Right forelimb (tissue), 1 donor: ENCODE measurements around the gene TMEM151B.

Experiments used
- DNase-seq: peaks from one replicate; pipeline ENCODE4 v3.0.0-alpha.2; 2018

The TMEM151B gene

DNA sequence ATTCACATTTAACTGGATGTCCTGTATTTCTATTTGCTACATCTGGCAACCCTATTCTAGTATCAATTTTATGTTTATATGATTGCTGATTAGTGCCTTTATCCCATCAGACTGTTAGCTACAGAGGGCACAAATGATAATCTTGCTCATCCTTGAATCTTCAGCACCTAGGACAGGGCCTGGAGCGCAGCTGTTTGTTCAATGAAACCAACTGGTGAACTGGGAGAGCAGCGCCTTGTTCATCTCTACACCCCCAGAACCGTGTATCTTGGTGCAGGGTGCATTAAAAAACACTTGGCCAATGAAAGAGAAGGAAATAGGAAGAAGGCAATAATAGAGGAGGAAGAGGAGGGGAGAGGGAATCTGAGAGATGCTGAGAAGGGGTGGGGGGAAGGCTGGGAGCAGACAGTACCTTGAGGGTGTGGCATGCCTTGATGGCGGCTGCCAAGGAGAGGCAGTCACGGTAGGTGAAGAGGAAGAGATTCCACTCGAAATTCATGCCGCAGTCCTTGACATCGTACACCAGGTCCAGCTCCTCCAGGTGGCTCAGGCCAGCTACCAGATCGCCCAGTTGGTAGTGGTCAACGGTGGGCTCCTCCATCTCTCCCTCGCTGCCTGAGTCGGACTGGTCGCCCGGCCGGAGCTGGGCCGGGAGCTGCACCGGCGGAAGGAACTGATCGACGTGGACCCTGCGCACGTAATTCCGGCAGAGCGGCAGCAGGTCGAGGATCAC lies 15.5 kb downstream of the TMEM151B start:
- no peak for DNase-seq

DNA sequence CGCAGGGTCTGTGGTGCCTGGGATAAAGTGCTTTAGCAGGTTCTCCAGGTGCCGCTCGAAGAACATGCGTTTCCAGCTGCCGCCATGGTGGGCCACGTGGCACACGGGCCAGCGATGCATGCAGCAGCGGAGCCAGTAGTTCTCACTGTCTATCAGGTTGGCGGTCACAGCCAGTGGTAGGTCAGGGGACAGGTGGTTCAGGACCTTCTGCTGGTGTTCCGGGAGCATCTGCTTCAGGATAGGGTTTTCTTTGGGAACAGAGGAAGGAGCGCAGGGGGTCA lies 16.0 kb downstream of the TMEM151B start:
- DNase-seq, result no peak

DNA sequence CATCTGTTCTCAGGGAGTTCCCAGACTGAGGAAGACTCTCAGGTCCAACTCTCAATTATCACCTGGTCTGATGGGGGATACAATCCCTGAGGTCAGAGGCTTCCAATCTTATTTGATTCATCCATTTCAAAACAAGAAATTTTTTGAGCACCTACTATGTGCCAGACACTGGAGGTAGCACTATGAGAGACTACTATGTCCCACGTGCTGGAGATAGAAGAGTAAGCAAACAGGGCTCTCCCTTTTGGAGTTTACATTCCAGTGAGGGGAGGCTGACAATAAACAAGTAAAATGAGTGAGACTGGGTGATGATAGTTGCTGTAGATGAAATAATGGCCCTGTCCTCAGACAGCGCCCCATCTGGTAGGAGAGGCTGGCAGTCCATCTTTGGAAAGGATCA lies 16.5 kb downstream of the TMEM151B start:
- DNase-seq, result no peak

DNA sequence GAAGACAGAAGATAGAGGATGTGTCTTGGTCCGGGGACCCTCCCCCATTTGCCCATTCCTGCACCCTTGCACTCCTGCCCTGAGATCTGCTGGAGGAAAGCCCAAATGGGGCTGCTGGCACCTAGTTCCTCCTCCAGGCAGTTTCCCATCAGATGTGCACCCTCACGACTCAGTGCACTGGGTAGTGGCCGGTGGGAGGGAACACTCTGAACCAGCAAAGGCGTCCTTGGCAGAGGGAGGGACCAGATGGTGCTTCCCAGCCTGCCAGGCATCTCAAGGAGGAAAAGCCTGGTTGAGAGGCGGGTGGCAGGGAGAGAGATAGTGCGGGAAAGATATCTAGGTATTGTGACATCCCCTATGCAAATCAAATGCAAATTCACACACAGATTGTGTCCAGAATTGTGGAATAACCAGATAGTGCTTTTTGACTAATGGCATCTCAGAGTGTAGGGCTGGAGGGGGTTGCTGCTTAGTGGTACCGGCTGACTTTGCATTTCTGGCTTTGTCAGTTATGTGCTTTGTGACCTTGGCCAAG lies 19.5 kb downstream of the TMEM151B start:
- DNase-seq, result no peak

DNA sequence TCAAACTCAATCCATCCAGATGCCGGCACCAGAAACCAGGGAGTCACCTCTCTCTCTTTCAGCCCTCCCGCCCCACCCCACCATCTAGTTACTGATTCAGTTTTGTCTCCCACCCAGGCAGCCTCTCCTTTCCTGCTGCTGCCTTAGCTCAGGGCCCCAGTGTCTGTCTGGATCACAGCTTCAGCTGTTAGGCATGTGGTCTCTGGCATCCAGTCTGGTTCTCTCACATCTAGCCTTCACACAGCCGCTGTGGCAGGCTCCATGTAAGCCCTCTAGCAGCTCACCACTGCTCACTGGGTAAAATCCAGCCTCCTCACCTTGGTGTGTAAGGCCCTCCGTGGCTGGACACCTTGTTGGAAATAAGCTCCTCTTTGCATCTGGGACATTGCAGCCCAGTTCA lies 21.6 kb downstream of the TMEM151B start:
- DNase-seq, result no peak

DNA sequence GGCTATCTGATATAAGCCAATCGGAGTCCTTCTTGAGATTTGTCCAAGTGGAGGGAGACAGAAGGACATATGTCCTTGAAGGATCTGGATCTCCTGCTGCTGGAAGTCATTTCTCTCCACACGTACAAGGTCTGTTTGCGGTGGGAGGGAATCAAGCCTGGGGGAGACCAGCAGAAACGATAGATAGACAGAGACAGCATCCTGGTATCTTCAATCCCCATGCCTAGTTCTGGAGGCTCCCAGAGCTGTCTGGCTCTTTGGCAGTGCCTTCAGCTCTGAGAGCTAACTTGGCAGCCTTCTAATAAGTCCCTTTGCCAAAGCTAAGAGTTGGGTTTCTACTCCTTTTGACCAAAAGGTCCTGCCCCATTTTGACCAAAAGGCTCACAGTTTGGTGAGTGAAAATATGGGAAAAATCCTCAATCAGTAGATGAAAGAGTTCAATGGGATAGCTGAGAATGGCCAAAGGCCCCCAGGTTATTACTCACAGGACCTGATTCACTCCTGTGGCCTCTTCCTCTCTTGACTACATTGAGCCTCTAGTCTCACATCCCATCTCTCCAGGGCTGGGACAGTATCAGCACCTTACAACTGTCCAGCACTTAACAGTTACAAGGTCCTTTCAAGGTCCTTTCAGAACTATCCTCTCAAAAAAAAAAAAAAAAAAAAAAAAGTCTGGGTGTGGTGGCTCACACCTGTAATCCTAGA lies 22.6 kb downstream of the TMEM151B start:
- DNase-seq, result no peak

DNA sequence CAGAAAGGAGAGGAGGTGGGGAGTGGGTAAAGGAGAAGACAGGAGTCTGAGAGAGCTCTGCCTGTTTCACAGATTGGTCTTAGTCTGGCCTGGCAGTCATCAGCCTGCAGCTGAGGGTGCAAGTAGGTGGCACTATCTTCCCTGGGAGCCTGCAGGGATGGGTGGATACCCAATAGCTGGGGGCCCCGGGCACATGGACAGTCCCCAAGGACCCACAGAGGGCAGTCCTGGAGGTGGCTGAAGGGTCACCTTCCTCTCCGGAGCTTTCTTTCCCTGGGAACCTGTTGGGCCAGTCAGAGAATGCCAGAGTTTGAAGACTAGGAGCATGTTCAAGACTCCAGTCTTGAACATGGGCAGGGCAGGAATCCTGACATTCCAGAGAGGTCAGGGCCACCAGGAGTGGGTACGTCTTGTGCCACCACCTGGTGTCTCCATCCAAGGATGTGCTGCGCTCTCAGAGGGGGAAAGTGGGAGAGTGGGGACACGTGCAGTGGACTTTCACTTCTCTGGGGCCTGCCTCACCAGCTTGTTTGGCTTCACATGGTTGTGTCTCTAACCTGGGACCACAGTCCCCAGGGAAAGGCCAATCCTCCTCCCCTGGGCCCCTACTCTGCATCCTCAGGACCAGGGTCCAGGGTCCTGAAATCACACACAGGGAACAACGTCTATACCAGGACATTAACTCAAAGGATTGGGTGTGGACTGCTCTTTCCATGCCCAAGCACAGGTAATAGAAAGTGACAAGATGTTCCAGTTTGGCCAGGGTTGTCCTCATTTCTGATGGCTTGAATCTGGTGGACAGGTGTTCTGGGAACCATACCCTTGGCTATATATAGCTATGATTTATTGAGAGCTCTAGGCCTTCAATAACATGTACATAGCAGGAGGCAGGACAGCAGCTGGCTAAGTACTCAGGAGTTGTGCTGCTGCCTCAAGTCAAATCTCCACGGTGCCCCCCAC lies 24.9 kb downstream of the TMEM151B start:
- no peak for DNase-seq

DNA sequence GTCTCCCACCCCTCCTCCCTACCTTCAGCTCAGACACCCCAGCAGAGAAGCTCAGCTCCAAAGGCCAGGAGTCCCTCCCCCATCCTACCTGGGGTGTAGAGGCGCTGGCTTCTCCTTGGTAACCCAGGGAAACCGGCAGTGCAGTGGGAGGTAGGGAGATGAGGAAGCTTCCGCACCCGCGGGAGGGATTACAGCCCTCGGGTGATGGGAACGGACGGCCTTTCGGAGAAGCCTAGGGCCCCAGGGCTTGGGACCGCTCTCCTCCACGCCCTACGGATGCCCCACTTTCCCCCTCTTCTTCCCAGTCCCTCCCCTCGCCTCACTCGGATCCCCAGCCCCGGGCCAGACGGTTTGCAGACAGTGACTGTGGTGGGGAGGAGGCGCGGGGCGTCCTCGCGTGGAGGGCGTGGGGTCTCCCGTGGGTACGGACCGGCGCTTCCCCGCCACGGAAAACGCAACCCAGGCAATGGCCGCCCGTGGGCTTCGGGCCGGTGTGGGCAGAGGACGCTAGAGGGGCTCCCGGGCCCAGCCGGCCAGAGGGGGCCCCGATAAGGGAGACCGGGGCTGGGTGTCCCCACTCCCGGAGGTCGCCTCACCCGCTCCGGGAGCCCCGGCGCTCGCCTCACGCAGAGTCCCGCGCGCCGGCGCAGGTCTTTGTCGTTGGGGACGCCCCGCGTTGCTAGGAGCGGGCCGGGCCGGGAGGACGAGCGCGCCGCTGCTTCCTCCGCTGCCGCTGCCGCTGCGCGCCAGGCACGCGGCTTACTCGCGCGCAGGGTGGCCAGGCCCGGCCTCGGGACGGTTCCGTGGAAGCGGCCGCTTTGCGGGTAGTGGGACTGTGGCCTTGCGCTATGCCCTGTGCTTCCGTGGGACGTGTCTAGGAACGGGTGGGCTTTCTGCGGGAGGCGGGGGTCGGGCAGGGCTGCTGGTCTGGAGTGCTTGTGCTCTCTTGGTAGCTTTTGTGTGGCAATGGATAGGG lies 27.1 kb downstream of the TMEM151B start:
- DNase-seq, result peak; percentile 61

DNA sequence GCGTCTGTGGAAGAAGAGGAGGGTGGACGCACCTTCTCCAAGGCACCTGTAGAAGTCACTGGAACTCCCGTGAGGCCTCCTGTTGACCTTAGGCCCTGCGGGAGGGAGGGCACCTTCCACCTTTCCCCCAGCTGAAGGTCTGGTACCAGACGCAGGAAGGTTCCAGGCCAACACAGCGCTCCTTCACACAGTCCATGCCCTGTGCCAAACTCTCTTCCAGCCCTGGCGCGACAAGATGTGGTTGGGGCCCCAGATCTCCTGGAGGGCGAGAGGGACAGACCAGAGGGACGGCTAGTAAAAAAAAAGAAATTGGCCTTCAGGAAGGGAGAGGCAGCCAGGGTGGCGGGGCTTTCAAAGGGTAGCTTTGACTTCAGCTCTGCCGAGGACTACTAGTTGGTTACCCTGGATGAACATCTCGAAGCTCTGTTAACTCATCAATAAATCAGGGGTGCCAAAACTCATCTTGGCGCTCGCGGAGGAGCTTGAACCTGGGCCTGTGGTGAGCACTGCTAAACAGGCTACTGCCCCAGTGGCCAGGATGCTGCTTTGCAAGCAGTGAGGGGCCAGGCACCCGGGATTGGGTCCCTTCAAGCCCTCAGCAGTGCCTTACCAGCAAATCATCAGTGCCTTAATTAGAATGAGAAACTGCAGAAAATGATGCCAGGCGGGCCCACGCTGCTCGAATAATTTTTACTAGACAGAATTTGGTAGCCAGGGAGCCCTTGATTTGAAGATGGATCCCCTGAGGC lies 28.0 kb downstream of the TMEM151B start:
- DNase-seq, result no peak

DNA sequence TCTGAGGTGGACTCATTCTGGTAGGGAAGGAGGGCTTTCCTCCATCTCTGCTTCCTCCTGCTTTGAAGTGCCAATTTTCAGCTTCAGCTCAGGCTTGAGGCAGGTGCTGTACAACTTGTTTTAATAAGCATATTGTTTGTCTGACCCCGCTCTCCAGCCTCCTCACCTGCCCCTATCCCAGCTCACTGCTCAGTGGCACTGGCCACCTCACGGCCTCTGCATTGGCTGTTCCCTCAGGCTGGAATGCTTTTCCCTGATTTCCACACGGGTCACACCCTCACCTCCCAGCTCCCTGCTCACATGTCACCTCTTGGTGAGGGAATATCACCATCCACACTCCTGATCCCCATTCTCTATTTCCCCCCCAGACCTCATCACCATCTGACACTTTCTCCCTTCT lies 28.6 kb downstream of the TMEM151B start:
- no peak for DNase-seq

DNA sequence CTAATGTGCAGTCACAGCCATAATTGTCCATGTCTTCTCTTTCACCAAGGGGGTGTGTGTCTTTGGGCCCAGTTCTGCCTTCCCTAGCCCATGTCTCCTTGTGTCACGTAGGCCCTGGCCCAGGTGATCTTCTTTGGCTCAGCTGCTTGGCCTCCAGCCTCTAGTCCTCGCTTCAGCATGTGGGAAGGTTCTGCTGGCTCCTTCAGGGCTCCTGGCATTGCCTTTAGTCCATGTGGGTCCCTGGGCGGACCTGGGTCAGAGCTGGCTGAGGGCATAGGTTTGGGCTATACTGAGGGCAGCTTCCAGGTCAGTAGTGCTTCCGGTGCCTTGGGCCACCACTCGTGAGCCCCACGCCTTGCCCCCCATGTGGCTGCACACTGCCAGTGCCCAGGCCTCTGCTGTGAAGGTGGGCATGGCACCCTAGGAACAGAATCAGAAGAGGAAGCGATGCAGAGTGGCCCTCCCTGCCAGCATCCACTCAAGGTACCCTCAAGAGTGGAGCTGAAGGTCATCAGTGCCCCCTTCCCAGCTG lies 30.1 kb downstream of the TMEM151B start:
- DNase-seq, result no peak

DNA sequence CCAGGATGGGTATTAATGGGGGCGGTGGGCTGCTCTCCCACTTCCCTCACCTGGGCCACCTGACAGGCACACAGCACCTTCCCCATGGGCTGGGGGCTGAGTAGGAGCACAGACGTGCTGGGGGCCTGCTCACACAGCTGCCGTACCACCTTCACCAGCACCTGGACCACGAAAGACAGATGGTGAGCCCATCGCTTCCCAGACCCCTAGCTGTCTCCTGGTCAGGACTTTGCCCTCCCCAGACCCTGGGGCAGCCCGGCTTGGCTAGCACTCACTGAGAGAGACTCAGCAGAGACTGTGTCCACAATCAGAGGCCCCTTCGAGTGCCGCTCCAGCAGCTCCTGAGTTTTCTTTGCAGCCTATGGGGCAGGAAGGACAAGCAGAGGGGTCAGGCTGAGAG lies 30.9 kb downstream of the TMEM151B start:
- DNase-seq, result no peak

DNA sequence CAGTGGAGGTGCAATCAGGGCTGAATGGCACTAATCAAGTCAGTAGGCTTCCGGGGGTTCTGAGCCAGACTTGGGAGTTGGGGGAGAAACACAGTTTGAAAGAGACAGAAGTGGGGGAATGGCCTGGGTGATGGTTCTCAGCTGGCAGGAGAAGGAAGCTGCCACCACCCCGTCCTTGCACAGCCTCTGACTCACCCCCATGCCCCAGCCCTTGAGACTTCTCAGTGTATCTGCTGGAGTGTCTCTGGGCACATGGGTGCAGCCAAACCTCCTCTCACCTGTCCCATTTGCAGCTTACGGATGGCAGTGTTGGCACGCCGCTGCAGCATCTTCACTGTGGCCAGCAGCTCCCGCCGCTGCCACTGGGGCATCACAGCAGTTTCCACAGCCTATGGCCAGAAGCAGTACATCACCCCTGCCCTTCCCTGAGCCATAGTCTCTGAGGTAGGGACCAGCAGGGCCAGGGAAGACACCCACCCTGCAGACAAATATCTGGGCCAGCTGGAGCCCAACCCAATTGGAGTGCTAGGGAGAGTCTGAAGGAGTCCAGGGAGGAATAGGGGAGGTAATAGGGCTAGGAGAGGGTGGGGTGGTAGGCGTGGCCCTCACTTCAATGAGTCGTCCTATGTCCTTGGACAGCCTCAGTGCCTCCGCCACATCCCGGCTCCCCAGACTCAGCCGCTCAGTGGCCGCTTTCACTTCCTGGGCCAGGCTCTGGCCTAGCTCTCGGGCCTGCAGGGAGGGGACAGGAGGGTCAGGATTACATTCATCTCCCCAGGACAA lies 31.7 kb downstream of the TMEM151B start:
- DNase-seq, result no peak

DNA sequence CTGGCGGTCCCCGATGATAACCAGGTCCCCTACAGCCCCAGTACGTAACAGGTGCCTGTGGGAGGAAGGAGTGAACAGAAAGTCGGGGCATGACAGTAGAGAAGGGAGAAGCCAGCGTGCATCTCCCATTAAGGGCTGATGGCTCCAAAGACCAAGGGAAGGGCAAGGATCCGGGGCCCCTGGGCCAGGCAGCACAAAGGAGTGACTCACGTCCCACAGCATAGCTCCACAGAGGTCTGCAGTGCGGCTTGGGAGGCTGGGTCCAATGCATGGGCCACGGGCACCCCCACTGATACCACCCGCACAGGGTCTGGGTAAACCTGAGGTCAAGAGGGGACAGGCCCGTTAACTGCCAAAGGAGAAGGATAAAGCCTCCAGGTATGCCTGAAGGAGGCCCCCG lies 32.6 kb downstream of the TMEM151B start:
- no peak for DNase-seq

DNA sequence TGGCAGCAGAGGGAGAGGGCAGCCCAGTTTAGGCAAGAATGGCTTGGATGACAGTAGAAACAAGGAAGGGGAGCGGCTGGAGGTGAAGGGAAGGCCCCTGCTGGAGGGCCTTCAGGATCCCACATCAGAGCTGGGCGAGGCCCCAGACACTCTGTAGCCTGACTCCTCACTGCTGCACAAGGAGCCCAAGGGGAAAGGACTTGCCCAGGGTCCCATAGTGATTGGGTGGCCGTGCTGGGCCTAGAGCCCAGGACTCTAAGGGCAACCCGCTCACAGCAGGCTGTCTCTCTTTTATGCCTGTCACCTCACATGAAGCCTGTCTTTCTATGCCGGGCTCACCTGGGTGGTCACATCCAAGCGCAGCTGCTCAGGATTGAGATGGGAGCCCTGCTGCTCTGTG lies 33.6 kb downstream of the TMEM151B start:
- no peak for DNase-seq

DNA sequence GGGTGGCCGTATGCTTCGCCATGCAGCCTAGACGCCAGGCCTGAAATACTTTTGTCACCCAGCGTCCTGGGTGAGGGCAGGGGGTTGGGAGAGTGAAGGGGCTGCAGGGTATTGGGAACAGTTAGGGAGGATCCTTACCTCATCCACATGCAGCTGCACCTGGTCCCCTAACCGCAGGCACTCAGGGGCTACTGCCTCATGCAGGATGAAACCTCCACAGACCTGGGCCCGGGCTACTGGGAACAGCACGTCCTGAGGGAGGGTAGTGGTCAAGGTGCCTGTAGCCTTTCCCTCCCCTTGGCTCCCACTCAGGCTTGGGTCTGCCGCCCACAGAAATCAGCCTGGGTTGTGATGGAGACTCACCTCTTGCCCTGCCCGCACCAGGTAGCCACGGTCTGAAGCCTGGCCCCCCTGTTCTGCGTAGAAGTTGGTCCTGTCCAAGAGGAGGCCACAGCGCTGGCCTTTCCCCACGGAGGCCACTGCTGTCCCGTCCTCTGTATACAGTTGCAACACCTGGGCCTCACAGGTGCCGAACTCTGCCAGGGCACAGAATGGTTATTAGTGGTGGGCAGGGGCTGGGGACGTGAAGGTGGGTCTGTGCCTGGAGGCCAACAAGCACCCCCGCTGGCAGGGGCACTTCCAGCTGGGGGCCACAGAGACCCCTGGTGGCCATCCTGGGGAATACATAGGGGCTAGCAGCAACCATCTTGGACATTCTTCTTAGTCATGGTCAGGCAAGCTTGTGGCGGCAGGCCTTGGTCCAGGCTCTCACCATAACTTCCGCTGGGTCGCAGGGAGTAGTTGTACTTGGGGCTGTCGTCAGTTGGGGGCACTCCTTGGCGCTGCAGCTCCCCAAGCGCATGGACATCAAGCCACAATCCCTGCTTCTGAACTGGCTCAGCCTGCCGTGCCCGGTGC lies 34.3 kb downstream of the TMEM151B start:
- no peak for DNase-seq

DNA sequence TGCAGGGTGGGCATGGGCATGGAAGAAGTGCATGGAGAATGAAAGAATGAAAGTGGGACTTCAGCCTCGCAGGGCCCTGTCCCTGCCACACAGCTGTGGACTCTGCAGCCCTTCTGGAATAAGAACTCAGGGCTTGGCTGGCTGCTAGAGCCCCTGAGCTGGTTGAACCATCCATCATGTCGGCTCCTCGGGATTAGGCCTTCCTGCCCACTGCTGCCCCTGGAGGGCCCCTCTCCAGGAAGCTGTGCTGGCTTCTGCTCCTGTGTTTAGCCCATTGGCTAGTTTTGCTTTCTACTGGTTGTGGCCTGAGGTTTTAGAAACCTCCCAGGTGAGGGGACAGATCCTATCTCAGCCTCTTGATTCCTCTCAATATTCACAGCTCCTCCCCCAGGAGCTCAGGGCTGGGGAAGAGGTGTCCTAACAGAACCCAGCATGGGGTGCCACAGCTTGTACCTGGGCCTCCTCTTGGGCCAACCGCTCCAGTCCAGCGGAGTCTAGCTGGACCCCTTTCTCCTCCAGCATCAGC lies 35.0 kb downstream of the TMEM151B start:
- DNase-seq, result no peak

DNA sequence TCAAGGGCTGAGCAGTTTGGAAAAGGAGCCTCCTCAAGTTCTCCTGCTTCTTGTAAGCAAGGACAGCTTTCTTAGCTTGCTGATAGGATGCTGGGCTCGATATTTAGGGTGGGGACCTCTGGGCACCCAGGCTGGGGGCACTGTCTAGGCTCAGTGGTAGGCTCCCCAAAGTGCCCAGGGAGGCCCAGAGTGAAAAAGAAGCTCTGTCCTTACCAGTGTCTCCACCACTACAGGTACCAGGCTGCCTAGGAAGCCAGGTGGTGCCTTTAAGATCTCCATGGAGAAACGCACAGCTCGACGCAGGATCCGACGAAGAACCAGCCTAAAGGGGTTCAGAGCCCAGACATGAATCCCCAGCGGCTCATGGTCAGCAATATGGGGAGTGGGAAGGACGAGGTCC lies 36.5 kb downstream of the TMEM151B start:
- no peak for DNase-seq

DNA sequence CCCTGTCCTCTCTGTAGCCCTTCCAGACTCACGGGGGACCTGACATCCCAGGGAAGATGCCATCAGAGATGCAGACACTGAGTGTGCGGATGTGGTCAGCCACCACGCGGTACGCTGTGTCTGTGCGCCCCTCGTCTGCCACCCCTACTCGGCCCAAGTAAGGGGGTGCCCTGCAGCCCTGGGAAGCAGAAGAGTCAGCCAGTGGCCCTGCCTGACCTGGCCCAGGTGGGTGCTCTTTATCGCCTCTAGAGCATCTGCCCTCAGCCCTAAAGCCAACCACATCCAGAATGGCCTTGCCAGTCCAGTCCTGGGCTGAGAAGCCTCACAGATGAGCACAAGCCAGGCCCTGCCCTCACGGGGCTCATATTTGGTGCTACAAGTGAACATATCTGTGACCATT lies 37.0 kb downstream of the TMEM151B start:
- DNase-seq, result no peak
